GM10266 (cell line): Measurements from ENCODE around the gene MED16.

ENCODE experiments used
- DNase-seq: peaks from one replicate; pipeline ENCODE4 v3.0.0; 2012; ENCODE audit errors: extremely low spot score
- TF ChIP-seq, protein P1 (sequence below): IDR thresholded peaks from 2 replicates; pipeline ENCODE4 v1.5.1; 2012; ENCODE audit warnings: mild to moderate bottlenecking, low read depth; ENCODE audit not compliant: control insufficient read depth, insufficient read depth; ENCODE audit errors: missing control alignments

Gene MED16

DNA sequence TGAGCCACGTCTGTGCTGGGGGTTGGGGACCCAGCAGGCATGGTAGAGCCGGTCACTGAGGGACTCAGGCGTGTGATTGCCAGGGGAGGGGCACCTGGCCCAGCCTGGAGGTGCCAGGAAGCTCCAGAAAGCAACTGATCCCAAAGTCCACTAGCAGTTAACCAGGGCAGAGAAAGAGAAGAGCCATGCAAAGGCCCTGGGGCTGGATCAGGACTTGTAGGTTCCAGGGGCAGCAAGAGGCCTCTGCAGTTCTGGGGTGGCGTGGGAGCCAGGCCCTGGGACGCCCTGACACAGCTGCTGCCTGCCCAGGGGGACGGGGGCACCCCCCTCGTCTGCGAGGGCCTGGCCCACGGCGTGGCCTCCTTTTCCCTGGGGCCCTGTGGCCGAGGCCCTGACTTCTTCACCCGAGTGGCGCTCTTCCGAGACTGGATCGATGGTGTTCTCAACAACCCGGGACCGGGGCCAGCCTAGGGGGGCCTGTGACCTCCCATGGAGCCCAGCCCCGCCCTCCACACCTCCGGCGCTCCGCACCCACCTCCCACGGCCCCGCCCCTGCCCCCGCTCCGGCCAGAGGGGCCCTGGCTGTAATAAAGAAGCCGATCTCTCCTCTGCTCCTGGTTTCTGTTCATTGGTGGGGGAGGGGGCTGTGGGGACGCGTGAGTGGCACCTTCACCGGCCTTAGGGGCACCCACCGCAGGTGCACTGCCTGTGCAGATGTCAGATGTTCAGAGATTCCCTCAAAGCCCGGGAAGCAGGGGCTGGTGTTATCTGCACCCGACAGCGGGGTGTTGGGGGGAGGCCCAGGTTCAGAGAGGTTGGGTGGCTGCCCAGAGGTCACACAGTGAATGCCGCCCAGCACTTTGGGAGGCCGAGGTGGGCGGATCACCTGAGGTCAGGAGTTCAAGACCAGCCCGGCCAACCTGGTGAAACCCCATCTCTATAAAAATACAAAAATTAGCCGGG, 61.3 kb downstream of the MED16 start:
- DNase-seq: no peak
- TF ChIP-seq, protein P1, sequence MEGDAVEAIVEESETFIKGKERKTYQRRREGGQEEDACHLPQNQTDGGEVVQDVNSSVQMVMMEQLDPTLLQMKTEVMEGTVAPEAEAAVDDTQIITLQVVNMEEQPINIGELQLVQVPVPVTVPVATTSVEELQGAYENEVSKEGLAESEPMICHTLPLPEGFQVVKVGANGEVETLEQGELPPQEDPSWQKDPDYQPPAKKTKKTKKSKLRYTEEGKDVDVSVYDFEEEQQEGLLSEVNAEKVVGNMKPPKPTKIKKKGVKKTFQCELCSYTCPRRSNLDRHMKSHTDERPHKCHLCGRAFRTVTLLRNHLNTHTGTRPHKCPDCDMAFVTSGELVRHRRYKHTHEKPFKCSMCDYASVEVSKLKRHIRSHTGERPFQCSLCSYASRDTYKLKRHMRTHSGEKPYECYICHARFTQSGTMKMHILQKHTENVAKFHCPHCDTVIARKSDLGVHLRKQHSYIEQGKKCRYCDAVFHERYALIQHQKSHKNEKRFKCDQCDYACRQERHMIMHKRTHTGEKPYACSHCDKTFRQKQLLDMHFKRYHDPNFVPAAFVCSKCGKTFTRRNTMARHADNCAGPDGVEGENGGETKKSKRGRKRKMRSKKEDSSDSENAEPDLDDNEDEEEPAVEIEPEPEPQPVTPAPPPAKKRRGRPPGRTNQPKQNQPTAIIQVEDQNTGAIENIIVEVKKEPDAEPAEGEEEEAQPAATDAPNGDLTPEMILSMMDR: no peak

DNA sequence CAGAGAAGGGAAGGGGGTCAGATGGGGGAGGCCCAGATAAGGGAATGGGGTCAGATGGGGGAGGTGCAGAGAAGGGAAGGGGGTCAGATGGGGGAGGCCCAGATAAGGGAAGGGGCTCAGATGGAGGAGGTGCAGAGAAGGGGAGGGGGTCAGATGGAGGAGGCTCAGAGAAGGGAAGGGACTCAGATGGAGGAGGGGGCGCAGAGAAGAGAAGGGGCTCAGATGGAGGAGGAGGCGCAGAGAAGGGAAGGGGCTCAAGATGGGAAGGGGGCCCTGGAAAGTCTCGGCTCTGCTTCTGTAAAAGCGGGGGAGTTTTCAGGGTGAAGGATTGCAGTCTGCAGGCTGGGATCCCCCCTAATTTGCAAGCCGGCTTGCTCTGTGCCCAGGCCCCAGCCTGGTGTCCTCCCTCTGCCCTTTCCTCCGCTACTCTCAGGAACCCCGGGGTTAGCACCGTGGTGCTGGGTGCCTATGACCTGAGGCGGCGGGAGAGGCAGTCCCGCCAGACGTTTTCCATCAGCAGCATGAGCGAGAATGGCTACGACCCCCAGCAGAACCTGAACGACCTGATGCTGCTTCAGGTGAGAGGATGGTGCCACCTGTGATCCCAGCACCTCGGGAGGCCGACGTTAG, 63.7 kb downstream of the MED16 start:
- DNase-seq: no peak
- TF ChIP-seq, protein P1: no peak

DNA sequence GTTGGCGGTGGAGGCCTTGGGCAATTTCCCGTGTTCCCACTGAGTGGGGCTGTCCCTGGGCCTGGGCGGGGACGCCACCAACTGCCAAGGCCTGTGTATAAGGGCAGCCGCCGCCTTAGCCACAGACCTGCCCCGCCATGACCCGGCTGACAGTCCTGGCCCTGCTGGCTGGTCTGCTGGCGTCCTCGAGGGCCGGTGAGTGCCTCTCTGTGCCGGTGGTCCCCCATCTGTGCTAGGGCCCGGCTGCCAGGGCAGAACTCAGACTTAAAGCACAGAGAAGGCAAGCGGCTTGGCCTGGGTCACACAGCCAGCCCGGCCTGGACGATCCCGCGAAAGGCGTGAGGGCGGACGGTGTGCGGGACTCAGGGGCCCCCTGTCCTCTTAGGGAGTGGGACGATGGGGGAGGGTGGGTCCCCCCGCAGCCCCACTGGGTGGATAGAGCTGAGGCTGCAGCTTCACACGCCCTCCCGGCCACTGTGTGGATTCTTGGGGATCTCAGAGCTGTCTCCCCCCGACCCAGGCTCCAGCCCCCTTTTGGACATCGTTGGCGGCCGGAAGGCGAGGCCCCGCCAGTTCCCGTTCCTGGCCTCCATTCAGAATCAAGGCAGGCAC, 65.2 kb downstream of the MED16 start, which contains the start of gene AZU1:
TSS of gene AZU1 (plus strand) at position 128 of the 612 bp plus-strand sequence. CDS start at position 138, 10 bp downstream.
- DNase-seq: no peak
- TF ChIP-seq, protein P1: no peak

DNA sequence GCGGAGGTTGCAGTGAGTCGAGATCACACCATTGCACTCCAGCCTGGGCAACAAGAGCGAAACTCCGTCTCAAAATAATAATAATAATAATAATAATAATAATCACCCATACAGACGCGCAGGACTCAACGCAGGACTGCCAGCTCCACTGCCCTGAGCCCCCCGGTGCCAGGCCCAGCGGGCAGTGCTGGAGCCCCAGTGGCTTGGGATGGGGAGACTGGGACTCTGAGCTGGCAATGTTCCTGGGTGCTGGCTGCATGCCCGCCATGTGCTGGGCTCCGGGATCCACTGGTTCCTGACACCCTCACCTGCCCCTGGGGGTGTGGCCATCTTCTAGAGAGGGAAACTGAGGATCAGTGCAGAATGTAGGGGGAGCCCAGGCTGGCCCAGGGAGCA, 65.7 kb downstream of the MED16 start:
- TF ChIP-seq, protein P1: no peak
- no peak for DNase-seq

DNA sequence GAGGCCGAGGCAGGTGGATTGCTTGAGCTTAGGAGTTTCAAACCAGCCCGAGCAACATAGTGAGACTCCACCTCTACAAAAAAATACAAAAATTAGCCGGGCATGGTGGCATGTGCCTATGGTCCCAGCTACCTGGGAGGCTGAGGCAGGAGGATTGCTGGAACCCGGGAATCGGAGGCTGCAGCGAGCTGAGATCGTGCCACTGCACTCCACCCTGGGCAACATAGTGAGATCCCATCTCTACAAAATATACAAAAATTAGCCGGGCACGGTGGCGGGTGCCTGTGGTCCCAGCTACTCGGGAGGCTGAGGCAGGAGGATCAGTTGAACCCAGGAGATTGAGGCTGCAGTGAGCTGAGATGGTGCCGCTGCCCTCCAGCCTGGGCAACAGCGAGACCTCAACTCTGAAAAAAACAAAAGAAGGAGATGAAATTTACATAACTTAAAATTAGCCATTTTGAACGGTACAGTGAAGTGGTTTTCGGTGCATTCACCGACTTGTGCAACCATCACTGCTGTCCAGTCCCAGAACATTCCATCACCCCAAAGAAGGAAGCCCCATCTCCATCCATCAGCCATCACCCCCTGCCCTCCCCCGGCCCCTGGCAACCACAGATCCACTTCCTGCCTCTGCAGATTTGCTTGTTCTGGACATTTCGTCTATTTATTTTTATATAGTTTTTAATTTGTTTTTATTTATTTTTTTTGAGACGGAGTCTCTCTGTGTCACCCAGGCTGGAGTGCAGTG, 66.9 kb downstream of the MED16 start:
- TF ChIP-seq, protein P1: no peak
- DNase-seq: no peak

DNA sequence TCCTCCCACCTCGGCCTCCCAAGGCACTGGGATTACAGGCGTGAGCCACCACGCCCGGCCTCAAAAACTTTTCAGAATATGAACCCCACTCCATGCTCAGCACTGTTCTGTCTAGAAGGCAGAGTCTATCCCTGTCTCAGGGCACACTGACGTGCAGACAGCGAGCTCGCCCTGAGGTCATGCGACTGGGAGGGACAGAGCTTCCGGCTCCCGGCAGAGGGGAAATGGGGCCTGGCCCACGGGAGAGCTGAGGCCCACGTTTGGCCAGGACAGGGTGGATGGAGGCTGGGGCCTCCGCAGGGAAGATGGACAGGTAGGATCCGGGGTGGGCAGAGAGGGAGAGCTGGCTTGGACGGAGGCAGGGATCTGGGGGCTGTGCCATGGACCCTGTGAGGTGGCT, 68.1 kb downstream of the MED16 start:
- DNase-seq: no peak
- TF ChIP-seq, protein P1: no peak
